NAMALWA (cell line): ENCODE measurements around the gene TMEM86A.

Experiments
- DNase-seq: peaks from one replicate; pipeline ENCODE4 v3.0.0-alpha.2; 2015; ENCODE audit warnings: low spot score

The TMEM86A gene

DNA sequence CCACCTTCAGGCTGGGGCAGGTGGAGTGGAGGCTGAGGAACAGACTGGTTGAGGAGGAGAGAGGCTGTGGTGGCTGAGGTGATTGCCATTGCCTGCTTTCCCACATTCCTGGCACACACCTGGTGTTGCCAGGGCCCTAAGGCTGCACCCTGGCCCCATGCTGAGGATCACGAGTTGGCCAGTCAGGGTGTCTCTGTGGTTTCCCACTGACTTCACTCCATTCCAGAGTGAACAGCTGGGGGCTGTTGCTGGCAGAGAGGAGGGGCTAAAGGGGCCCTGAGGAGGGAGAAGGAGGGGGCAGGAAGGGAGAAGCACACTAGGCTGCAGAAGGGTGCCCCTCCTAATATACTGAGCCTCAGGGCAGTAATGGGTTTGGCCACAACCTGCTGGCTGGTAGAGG lies 1.8 kb downstream of the TMEM86A start:
- DNase-seq, result no peak

GRCh38 chr11:18700872-18701271 lies 2.3 kb downstream of the TMEM86A start:
- DNase-seq, result no peak

DNA sequence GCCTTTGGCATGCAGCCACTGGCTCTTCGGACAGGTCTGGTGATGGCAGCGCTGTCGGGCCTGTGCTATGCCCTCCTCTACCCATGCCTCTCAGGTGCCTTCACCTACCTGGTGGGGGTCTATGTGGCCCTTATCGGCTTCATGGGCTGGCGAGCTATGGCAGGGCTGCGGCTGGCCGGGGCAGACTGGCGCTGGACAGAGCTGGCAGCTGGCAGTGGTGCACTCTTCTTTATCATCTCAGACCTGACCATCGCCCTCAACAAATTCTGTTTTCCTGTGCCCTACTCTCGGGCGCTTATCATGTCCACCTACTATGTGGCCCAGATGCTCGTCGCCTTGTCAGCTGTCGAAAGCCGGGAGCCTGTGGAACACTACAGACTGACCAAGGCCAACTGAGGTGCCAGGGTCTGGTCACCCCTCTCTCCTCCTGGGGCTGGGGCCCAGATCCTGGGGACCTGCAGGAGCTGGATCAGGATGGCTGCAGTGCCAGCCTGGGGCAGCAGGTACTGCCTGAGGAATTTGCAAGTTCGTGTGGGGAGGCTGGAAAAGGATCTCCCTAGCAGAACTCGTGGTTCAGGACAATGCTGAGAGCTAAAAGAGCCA lies 3.1 kb downstream of the TMEM86A start:
- no peak for DNase-seq

DNA sequence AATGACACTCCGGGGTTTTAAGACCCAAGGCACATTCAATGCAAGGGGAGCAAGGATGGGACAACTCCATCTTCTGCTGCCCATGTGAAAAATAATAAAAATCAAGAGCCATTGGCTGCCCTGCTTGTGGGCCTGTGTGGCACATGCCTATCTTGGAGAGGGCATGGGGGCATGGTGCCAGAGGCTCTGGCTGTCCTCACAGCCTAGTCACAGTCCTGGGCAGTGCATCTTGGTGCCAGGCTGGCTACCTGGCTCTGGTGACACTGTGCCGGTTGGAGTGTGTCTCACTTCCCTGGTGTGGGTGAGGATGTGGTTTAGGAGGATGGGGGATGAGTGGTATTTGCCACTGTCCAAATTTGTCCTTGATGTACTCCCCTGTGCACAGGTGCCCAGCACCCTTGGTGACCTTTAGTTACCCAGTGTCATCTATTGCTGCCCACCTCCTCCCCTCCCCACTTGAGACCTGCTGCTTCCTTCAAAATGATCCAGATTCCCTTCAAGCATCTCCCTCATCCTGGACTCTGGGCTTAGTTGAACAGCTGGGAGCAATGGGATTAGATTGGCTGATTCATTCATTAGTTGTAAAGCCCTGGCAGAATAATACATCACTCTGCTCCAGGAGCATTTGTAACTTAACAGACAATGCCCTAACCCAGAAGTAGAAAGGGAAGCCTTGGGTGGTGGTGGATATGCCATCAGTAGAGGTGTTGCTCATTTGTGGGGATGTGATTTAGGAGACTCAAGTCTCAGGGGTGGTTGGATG lies 4.6 kb downstream of the TMEM86A start:
- no peak for DNase-seq

DNA sequence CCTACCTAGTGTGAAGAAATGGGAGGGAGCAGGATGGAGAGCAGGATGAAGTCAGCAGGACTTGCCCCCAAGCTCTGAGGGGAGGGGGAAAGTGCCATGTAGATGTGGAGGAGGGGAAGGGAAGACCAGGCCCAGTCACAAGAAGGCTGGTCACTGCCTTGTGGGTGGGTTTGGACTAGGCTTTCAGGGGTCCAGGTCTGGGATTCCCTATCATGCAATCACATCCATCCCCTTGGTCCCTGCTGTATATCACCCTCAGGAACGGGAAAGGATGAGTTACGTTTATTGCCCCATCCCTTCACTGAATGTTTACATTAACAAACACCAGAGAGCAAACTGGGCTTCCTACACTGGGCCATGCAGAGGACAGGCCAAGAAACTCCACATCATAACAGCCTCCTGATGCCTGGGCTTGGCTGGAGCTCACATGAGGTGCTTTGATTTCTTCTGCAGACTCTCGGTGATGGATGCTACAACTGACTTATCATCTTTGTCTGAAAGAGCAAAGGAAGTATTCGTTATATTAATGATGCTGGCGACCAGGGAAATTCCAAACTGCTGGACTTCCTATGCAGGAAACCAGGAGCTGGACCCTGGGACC lies 5.6 kb downstream of the TMEM86A start:
- DNase-seq, result no peak

GRCh38 chr11:18704698-18705097 lies 6.1 kb downstream of the TMEM86A start:
- DNase-seq, result no peak

GRCh38 chr11:18705651-18706281 lies 7.2 kb downstream of the TMEM86A start:
- DNase-seq, result no peak

GRCh38 chr11:18706330-18707243 lies 8.0 kb downstream of the TMEM86A start:
- no peak for DNase-seq

GRCh38 chr11:18707811-18708340 lies 9.3 kb downstream of the TMEM86A start:
- DNase-seq, result no peak

DNA sequence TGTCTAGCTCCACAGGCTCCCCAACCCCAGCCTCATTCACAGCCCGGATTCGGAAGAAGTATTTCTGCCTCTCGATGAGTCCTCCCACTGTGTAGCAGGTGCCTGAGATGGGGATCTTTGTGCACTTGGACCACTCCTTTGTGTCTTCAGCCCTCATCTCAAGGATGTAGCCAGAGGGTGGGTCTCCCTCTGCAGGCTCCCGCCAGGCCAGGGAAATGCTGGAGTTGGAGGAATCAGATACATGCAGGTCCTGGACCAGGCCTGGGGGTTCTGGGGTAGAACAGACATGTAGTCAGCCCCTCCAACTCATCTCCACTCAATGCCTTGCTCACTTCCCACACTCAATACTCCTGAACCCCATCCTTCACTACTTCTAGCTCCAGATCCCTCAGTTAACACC lies 10.8 kb downstream of the TMEM86A start:
- DNase-seq, result no peak

- no peak for DNase-seq
These were observed 12.0 kb downstream of the TMEM86A start for GRCh38 chr11:18710545-18710944.

DNA sequence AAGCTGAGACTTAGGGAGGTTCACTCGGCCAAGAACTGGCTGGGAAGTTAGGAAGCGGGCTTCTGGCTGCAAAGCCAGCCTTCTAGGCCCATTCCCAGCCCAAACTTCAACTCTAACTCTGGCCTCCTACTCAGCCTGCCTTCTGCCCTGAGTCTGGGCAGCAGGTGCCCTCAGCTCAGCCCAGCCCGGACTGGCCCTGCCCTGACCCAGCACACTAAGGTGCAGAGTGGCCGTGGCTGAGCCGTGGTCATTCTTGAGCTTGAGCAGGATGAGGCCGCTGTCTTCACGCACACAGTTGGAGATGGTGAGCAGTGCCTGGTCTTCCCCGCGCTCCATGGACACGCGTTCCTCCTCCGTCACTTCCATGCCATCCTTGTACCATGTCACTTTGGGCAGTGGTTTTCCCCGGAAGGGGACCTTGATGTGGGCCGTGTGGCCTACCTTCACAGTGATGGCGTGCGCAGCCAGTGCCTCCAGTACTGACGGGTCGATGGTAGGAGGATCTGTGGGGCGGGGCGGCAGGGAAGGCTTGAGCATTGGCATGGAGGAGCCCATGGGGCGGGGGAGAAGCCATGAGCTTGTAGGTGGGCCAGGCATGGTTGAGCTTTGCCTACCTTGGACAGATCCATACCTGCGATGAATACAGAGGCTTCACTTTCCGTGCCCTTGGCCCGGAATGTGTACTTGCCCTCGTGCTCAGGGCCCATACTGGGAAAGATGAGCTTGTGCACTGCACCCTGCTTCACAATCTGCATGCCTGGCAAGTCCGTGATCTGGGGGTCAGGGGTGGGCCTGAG lies 15.3 kb downstream of the TMEM86A start:
- no peak for DNase-seq

DNA sequence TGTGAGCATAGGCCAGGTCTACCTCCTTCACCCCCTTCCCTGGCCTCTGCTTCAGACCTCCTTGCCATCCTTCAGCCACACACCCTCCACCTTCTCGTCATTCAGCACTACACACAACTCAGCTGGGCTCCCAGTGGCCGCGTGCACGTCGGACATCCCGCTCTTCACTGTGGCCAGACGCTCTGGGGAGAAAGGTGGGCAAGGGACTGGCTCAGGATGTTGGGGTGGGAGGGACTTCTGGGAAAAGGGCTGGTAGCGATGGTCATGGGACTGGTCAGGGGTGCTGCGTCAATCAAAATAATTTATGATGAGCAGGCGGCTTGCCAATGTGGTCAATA lies 15.8 kb downstream of the TMEM86A start:
- no peak for DNase-seq

- DNase-seq, result no peak
These were observed 16.9 kb downstream of the TMEM86A start for GRCh38 chr11:18715476-18715875.

DNA sequence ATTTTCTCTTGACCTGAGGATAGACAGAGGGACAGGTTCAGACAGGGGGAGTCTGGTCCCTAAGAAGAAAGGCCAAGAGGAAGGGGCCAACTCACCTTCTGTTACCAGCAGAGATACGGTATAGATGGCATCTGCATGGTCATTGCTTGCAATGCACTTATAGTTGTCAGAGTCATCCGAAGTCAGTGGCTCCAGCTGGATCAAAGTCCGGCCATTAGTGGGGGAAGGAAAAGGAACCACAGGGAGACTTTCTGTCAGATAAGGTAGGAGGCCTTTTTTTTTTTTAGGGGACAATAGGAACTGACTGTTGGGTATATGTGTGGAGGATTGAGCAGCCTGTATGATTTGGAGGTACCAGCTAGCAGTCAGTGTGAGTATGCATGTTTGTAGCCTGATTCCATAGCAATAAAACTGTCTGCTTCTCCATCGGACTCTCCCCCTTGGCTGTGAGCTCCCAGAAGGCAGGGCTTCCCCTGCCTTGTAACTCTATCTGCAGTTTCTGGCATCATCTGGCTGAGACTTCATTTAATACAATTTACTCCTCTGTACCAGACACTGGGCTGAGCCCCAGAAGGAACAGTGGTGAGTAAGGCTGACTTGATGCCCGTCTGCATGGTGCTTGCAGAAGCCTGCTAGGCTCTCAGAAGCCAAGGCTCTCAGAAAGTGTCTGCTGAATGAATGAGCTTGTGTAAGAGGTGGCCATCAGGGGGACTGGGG lies 21.7 kb downstream of the TMEM86A start:
- DNase-seq, result peak; percentile 21

GRCh38 chr11:18720808-18721560 lies 22.4 kb downstream of the TMEM86A start:
- DNase-seq, result peak; percentile 90

DNA sequence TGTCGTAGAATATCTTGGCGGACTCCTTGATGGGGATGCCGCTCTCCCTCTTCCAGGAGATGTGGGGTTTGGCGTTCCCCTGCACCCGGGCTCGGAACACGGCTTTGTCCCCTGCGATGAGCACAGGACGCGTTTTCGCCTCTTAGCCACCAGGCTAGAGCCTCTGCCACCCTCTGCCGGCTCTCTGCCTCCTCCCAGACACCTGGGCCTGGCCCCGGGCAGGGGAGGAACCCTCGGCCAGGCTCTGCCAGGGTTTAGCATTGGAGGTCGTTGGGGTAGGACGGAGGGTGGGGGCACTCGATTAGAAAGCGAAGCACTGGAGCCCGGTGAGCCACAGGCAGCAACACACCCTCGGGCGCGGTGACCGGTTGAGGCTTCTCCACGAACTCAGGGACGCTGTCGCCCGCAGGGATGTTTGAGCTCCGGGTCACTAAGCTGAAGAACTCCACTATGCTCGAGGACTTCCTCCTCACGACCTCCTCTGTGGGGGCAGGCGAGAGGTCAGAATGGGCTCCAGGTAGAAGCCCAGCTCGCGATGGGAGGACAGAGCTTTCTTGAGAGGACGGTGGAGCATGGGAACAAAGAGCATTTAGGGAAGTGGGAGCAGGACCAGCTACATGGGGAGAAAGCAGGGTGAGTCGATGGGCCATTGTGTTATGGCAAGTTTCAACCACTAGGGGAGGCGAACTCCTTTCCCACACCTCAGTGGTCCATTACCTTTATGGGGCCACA lies 23.1 kb downstream of the TMEM86A start:
- peak; percentile 77 for DNase-seq

DNA sequence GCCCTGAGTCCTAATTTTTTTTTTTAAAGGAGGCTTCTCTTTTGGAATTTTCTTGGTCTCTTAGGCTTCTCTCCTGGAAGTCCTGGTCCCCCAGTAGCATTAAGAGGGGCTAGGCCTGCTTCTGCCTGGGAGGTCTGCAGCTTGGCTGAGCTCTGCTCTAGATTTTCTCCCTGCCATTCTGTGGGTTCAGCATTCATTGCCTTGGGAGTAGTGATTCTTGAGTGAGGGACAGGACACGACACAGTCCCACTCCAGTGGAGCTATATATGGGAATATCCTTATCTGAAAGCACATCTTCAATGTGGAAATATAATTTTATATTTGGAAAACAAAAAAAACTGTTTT lies 23.7 kb downstream of the TMEM86A start:
- DNase-seq, result no peak

GRCh38 chr11:18723991-18724390 lies 25.4 kb downstream of the TMEM86A start:
- no peak for DNase-seq
